Tibial artery (tissue), 4 donors: ENCODE results near the gene NFU1.

ENCODE experiments used
- DNase-seq, 2 donors: peaks; one replicate each; pipeline ENCODE4 v3.0.0-alpha.2; 2019
- H3K27ac ChIP-seq, 2 donors: fragments of 200-600 bp; sonication (generic) in 1 of 2; 1 replicate in 1 of 2; 2 replicates in 1 of 2; pipeline ENCODE4 v1.5.1; 2018 to 2019; ENCODE audit warnings: mild to moderate bottlenecking in 1 of 2
- H3K27me3 ChIP-seq, 2 donors: fragments of 200-600 bp; sonication (generic) in 1 of 2; one replicate each; pipeline versions ENCODE4 v1.5.1 to v1.6.0; 2016 to 2019
- H3K36me3 ChIP-seq, 3 donors: fragments of 200-600 bp; sonication (generic) in 2 of 3; one replicate each; pipeline ENCODE4 v1.5.1; 2016 to 2019; ENCODE audit warnings: mild to moderate bottlenecking in 2 of 3
- H3K4me1 ChIP-seq, 4 donors: fragments of 200-600 bp; sonication (generic) in 2 of 4; 1 replicate in 3 of 4; 2 replicates in 1 of 4; pipeline ENCODE4 v1.5.1; 2016 to 2019
- H3K4me3 ChIP-seq, 2 donors: fragments of 200-600 bp; sonication (generic) in 1 of 2; 1 replicate in 1 of 2; 2 replicates in 1 of 2; pipeline ENCODE4 v1.5.1; 2018 to 2019; ENCODE audit warnings: mild to moderate bottlenecking in 2 of 2
- H3K9me3 ChIP-seq, 3 donors: fragments of 200-600 bp; sonication (generic) in 1 of 3; one replicate each; pipeline ENCODE4 v1.5.1; 2016 to 2019
- CTCF ChIP-seq, 2 experiments: fragments of 200-600 bp in 1 of 2; fragments of 450-650 bp in 1 of 2; IDR thresholded peaks; one replicate each; pipeline ENCODE4 v1.5.1; 2017 to 2019; ENCODE audit warnings: antibody characterized with exemption in 2 of 2, mild to moderate bottlenecking in 1 of 2, moderate library complexity in 1 of 2
- intact Hi-C: fragments of 100-400 bp; cut with DNase I; formaldehyde crosslinking; loops from one replicate; pipeline ENCODE4 v1.15.0; 2023; ENCODE audit warnings: low total_unique reads

Gene NFU1

GRCh38 chr2:69459936-69460335 is 22.7 kb upstream of the NFU1 start:
- intact Hi-C loops: no loop called here
- no peak overlapping the region for H3K4me3 ChIP-seq
- TF ChIP-seq CTCF (IDR thresholded peaks at IDR 0.05): no peak
- no peaks in the 10 kb centered on the region for H3K27me3 ChIP-seq
- peaks cover 0 to 5% (median 5%) of the 10 kb centered on the region in 3 donors for H3K36me3 ChIP-seq
- no peaks in the 10 kb centered on the region for H3K9me3 ChIP-seq
- DNase-seq: no peak
- H3K27ac ChIP-seq: no peak overlapping the region
- no peaks in the 10 kb centered on the region for H3K4me1 ChIP-seq

GRCh38 chr2:69456950-69457445 is 19.8 kb upstream of the NFU1 start:
- H3K27me3 ChIP-seq: no peaks in the 10 kb centered on the region
- no peaks in the 10 kb centered on the region for H3K36me3 ChIP-seq
- no peaks in the 10 kb centered on the region for H3K4me1 ChIP-seq
- no peak for DNase-seq
- no peak for TF ChIP-seq CTCF (IDR thresholded peaks at IDR 0.05)
- no peak overlapping the region for H3K4me3 ChIP-seq
- intact Hi-C loops: no loop called here
- H3K9me3 ChIP-seq: no peaks in the 10 kb centered on the region
- H3K27ac ChIP-seq: no peak overlapping the region

GRCh38 chr2:69456154-69456553 is 18.9 kb upstream of the NFU1 start:
- no peak for TF ChIP-seq CTCF (IDR thresholded peaks at IDR 0.05)
- no peak for DNase-seq
- intact Hi-C loops: no loop called here

GRCh38 chr2:69454976-69455375 is 17.7 kb upstream of the NFU1 start:
- DNase-seq: no peak
- intact Hi-C loops: no loop called here
- no peaks in the 10 kb centered on the region for H3K27me3 ChIP-seq

More at GRCh38 chr2:69456154-69456553, 18.9 kb upstream of the NFU1 start:
- H3K36me3 ChIP-seq: no peaks in the 10 kb centered on the region
- H3K9me3 ChIP-seq: no peaks in the 10 kb centered on the region
- no peaks in the 10 kb centered on the region for H3K4me1 ChIP-seq
- H3K27me3 ChIP-seq: no peaks in the 10 kb centered on the region
- no peak overlapping the region for H3K27ac ChIP-seq
- H3K4me3 ChIP-seq: no peak overlapping the region

GRCh38 chr2:69453475-69454129 is 16.4 kb upstream of the NFU1 start:
- Histone ChIP-seq H3K27me3 (no peaks in the 10 kb centered on the region), H3K9me3 (no peaks in the 10 kb centered on the region), H3K36me3 (no peaks in the 10 kb centered on the region), H3K4me1 (no peaks in the 10 kb centered on the region), H3K4me3 (no peak overlapping the region), H3K27ac (no peak overlapping the region)
- no peak for DNase-seq
- intact Hi-C loops: no loop called here
- no peak for TF ChIP-seq CTCF (IDR thresholded peaks at IDR 0.05)

More at GRCh38 chr2:69454976-69455375, 17.7 kb upstream of the NFU1 start:
- H3K9me3 ChIP-seq: no peaks in the 10 kb centered on the region
- H3K4me3 ChIP-seq: no peak overlapping the region
- TF ChIP-seq CTCF (IDR thresholded peaks at IDR 0.05): no peak
- no peaks in the 10 kb centered on the region for H3K4me1 ChIP-seq
- no peaks in the 10 kb centered on the region for H3K36me3 ChIP-seq
- H3K27ac ChIP-seq: no peak overlapping the region
